AG09309 (cell line): ENCODE data around the gene ZNF350.
"Not testable (repeated sequence)": the region's sequence is repeated elsewhere in the genome, so short reads cannot be mapped to it uniquely, and the experiment has no call there.

Experiments used
- DNase-seq: peaks from one replicate; pipeline ENCODE4 v3.0.0-alpha.2; 2010; ENCODE audit warnings: low read depth
- H3K4me3 ChIP-seq: 2 replicates; pipeline ENCODE4 v1.5.1; 2011; ENCODE audit warnings: mild to moderate bottlenecking, low read depth, low read length, moderate library complexity; ENCODE audit not compliant: control insufficient read depth
- CTCF ChIP-seq: IDR thresholded peaks from 2 replicates; pipeline ENCODE4 v1.5.1; 2011; ENCODE audit warnings: mild to moderate bottlenecking, low read depth, low read length, inconsistent platforms; ENCODE audit not compliant: insufficient read depth, control insufficient read depth; ENCODE audit errors: missing control alignments

The ZNF350 gene

GRCh38 chr19:51983361-51983760 lies 3.3 kb downstream of the ZNF350 start:
- no peak for TF ChIP-seq CTCF
- H3K4me3 ChIP-seq, result no peak overlapping the region
- DNase-seq, result no peak

- not testable (repeated sequence) for DNase-seq, H3K4me3 ChIP-seq
Measured at GRCh38 chr19:51980926-51981325, 5.7 kb downstream of the ZNF350 start.

GRCh38 chr19:51980116-51980736 lies 6.4 kb downstream of the ZNF350 start:
- no peak for DNase-seq
- H3K4me3 ChIP-seq, result no peak overlapping the region
- no peak for TF ChIP-seq CTCF

- no peak overlapping the region for H3K4me3 ChIP-seq
- DNase-seq, result no peak
- no peak for TF ChIP-seq CTCF
Measured at GRCh38 chr19:51978882-51979281, 7.8 kb downstream of the ZNF350 start.

- DNase-seq, result no peak
- TF ChIP-seq CTCF, result no peak
- no peak overlapping the region for H3K4me3 ChIP-seq
Measured at GRCh38 chr19:51977346-51977745, 9.3 kb downstream of the ZNF350 start.

GRCh38 chr19:51976852-51977251 lies 9.8 kb downstream of the ZNF350 start:
- no peak overlapping the region for H3K4me3 ChIP-seq
- no peak for DNase-seq
- TF ChIP-seq CTCF, result no peak

GRCh38 chr19:51975787-51976186 lies 10.9 kb downstream of the ZNF350 start:
- not testable (repeated sequence) for H3K4me3 ChIP-seq, DNase-seq

GRCh38 chr19:51971624-51972023 lies 15.0 kb downstream of the ZNF350 start:
- no peak for TF ChIP-seq CTCF
- DNase-seq, result no peak
- no peak overlapping the region for H3K4me3 ChIP-seq
